Stomach (tissue), 4 donors: ENCODE data around the gene TCF7.

Source experiments
- CTCF ChIP-seq, 7 experiments: fragments of 450-650 bp in 4 of 7; fragments of 200-600 bp in 3 of 7; sonication (generic) in 3 of 7; IDR thresholded peaks; one replicate each; pipeline ENCODE4 v1.5.1; 2016 to 2019; ENCODE audit warnings: antibody characterized with exemption in 7 of 7, control low read depth in 2 of 7, mild to moderate bottlenecking in 1 of 7
- EP300 ChIP-seq: sonication (generic); formaldehyde crosslinking; IDR thresholded peaks from one replicate; pipeline ENCODE4 v1.6.1; 2017; ENCODE audit warnings: antibody characterized with exemption
- POLR2AphosphoS5 ChIP-seq, 3 donors: sonication (generic); formaldehyde crosslinking; IDR thresholded peaks; one replicate each; pipeline ENCODE4 v1.6.1; 2016; ENCODE audit warnings: antibody characterized with exemption in 3 of 3

GRCh38 chr5:134148986-134149539 is 34.6 kb downstream of the TCF7 start:
- TF ChIP-seq POLR2AphosphoS5 (IDR thresholded peaks at IDR 0.05) (no peak), CTCF (IDR thresholded peaks at IDR 0.05) (no peak), EP300 (no peak)
